Muscle of arm (tissue), 12 donors: ENCODE results near the gene RNF157. TPM values are rescaled to one million over a fixed set of nuclear protein-coding genes. Genes with fewer than 3 reads are reported as not detected.
"Not testable (repeated sequence)": the region's sequence is repeated elsewhere in the genome, so short reads cannot be mapped to it uniquely, and the experiment has no call there.

ENCODE experiments used
- DNase-seq: peaks from one replicate; pipeline ENCODE4 v3.0.0-alpha.2; 2013
- polyA plus RNA-seq, 12 donors: library from polyadenylated mRNA; unstranded; fragments of 120-200 nt; gene quantifications; one replicate each; pipeline ENCODE4 v1.2.1, GENCODE V29; 2013; ENCODE audit not compliant: insufficient read length in 12 of 12

RNF157 gene
- polyA plus RNA-seq, 12 donors, result 7.5 to 30.9 (median 13.0) TPM; not detected in 1

DNA sequence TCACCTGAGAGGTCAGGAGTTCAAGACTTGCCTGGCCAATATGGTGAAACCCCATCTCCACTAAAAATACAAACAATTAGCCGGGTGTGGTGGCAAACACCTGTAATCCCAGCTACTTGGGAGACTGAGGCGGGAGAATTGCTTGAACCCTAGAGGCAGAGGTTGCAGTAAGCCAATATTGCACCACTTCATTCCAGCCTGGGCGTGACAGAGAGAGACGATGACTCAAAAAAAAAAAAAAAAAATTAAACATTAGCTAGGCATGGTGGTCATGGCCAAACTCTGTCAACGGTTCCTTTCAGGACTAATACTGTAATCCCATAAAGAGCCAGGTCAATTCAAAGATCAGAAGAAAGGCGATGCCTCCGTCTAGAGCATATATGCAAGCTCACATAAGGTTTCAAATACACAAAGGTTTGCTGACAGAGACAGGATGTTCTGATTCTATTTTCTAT lies 2.4 kb downstream of the RNF157 start:
- DNase-seq, result no peak

- no peak for DNase-seq
Observed at GRCh38 chr17:76236603-76237002, 3.7 kb downstream of the RNF157 start.

GRCh38 chr17:76235883-76236282 lies 4.4 kb downstream of the RNF157 start:
- DNase-seq, result no peak

DNA sequence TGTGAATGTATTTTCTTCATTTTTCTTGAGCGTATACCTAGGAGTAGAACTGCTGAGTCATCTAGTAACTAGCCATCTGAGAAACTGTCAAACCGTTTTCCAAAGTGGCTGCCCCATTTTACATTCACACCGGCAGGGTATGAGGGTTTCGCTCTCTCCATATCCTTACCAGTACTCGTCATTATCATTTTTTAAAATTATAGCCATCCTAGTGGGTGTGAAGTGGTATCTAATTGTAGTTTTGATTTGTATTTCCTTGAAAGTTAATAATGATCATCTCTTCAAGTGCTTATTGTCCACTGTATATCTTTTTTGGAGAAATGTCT lies 6.0 kb downstream of the RNF157 start:
- no peak for DNase-seq

- DNase-seq, result no peak
Observed at GRCh38 chr17:76233588-76234353, 6.5 kb downstream of the RNF157 start.

DNA sequence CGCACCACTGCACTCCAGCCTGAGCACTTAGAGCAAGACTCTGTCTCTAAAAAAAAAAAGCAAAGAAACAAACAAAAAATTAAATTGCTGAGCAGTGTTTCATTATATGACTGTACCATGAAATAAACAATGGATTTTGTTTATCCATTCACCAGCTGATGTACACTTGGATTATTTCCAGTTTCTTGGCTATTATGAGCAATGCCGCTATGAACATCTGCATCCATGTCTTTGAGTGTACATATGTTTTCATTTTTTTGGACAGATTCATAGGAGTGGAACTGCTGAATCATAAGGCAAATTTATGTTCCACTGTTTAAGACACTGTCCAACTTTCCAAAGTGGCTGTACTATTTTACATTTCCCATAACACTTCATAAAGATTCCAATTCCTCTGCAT lies 8.0 kb downstream of the RNF157 start:
- peak; percentile 57 for DNase-seq

DNA sequence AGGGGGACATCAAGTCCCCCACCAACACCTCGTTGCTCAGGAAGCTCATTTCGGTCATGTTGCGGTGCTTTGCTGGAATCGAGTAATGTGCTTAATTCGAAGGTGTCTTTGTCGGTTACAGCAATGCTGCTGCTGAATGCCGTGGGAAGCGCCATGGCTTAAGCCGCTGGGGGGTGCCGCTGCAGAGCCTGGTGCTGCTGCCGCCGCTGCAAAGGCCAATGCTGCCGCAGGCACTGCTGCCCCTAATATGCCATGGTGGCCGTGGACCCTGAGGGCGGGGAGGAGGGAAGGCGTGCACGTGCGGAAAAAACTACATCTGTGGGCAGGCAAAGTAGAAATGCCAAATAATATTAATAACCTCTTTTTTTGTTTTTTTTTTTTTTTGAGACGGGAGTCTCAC lies 13.5 kb downstream of the RNF157 start:
- not testable (repeated sequence) for DNase-seq

- DNase-seq, result not testable (repeated sequence)
Observed at GRCh38 chr17:76225373-76226086, 14.8 kb downstream of the RNF157 start.

- DNase-seq, result no peak
Observed at GRCh38 chr17:76223802-76224201, 16.5 kb downstream of the RNF157 start.

DNA sequence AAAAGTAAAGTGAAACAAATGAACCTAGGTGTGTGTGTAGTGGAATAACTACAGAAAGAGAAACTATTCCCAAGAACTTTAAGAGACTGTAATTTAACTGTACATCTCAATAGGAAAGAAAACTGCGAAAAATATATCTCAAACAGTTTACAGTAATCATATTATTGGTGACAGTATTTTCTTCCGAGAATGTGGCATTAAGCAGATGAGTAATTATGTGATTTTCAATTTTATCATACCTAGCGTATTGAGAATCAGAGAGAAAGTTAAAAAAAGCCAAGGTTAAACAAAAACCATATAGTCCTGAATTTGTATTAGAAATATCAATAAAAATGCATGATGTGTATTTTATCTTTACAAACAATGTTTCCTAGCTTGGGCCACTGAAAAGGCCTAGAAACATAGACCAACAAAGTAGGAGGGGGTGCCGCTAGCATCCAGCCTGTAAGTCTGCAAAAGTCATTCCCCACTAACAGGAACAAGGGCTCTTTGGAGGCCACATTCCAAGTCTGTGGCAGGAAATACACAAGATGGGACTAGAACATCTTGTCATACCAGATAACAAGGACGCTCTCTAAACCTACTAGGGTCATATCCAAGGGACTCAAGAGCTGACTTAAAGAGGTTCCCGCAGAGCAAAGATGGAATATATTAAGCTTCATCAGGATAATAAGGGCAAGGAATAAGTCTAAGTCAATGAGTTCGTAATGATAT lies 20.5 kb downstream of the RNF157 start:
- DNase-seq, result no peak

DNA sequence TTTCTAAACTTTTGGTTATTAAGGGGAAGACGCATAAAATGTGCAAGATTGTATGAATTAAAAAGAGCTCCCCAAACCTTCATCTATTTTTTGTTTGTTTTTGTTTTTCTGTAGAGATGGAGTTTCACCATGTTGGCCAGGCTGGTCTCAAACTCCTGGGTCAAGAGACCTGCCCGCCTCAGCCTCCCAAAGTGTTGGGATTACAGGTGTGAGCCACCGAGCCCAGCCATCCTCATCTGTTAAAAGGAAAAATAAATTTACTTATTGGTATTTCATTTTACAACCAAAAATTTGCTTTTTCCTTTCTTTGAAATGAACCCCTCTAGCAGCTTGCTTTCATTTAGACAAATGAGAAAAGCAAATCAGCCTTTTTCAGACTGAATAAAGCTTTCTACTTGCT lies 23.2 kb downstream of the RNF157 start:
- DNase-seq, result no peak

DNA sequence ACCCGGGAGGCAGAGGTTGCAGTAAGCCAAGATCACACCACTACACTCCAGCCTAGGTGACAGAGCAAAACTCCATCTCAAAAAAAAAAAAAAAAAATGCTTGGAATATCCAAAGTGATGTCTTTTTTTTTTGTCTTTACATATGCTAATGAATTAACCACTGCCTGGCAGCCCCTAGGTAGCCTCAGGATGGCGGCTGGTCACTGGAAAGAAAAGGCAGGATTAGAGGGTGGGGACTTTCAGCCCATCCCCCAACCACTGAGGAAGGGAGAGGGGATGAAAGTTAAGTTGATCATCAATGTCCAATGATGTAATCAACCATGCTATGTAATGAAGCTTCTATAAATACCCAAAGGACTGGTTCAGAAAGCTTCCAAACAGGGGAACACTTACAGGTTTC lies 26.8 kb downstream of the RNF157 start:
- DNase-seq, result no peak

GRCh38 chr17:76208120-76208519 lies 32.2 kb downstream of the RNF157 start:
- no peak for DNase-seq

- no peak for DNase-seq
Observed at GRCh38 chr17:76207275-76208059, 32.8 kb downstream of the RNF157 start.

GRCh38 chr17:76205542-76206144 lies 34.6 kb downstream of the RNF157 start:
- not testable (repeated sequence) for DNase-seq

DNA sequence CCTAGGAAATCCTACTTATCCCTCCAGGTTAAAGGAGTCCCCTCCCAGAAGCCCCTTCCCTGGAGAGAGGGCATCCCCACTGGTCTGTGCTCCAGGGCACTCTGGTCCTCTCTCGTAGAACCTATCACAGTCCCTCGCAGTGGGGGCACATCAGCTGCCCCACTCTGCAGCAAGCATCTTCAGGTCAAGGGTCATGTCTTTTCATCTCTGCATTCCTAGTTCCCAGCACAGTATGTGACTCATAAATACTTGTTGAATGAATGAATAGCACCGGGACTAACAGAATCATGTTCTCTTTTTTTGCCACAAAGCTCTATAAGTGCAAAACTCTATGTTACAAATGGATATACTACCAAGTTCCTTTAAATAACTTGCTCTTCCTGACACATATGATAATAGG lies 36.0 kb downstream of the RNF157 start:
- no peak for DNase-seq

DNA sequence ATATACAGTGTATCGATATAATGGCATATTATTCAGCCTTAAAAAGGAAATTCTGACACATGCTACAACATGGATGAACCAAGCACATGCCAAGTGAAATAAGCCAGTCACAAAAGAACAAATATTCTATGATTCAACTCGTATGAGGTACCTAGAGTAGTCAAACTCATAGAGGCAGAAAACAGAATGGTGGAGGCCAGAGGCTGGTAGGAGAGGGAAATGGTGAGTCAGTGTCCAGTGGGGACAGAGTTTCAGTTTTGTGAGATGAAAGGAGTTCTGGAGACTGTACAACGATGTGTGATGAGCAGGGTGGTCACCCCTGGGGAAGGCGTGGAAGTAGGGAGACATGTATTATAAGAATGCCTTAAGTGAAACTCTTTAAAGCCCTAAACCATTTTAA lies 39.9 kb downstream of the RNF157 start:
- DNase-seq, result no peak

- DNase-seq, result no peak
Observed at GRCh38 chr17:76199469-76199868, 40.8 kb downstream of the RNF157 start.

DNA sequence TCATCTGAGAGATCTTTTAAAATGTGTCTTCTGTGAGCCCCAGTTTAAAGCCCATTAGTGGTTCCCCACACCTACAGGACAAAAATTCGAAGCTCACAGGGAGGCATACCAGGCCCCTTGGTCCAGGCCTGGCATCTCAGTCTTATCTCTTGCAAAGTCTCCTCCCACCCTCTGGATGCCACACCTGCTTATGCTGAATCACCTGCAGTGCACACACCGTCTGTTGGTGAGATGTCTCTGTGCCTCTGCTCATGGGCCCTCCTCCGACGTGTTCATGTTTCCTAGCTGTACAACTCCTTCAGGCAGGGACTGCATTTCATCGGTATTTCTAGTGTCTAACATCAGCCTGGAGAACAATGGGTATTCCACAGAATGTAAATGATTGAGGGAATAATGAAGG lies 41.6 kb downstream of the RNF157 start:
- DNase-seq, result no peak

- no peak for DNase-seq
Observed at GRCh38 chr17:76197911-76198310, 42.4 kb downstream of the RNF157 start.

- no peak for DNase-seq
Observed at GRCh38 chr17:76196675-76197074, 43.6 kb downstream of the RNF157 start.
